BLaER1 treated with 17β-estradiol and CSF1 and Interleukin-3, amounts not matched to agents 10 nM and 100 nM (cell line): ENCODE data around the gene POLD1.
A peak's percentile ranks its signal among the peaks of the same experiment; 100 is the strongest.

Source experiments
- H3K27ac ChIP-seq, 11 experiments: shearing (Covaris generic); formaldehyde crosslinking; 2 replicates each; pipeline ENCODE4 v1.8.1; 2022
- H3K27me3 ChIP-seq, 11 experiments: shearing (Covaris generic); formaldehyde crosslinking; 2 replicates each; pipeline ENCODE4 v1.8.1; 2022
- H3K36me3 ChIP-seq, 11 experiments: shearing (Covaris generic); formaldehyde crosslinking; 2 replicates each; pipeline ENCODE4 v1.8.1; 2022
- H3K4me1 ChIP-seq, 10 experiments: shearing (Covaris generic); formaldehyde crosslinking; 2 replicates each; pipeline ENCODE4 v1.8.1; 2022
- H3K4me2 ChIP-seq, 11 experiments: shearing (Covaris generic); formaldehyde crosslinking; 2 replicates each; pipeline ENCODE4 v1.8.1; 2022
- H3K4me3 ChIP-seq, 10 experiments: shearing (Covaris generic); formaldehyde crosslinking; 2 replicates each; pipeline ENCODE4 v1.8.1; 2022
- H3K9ac ChIP-seq, 11 experiments: shearing (Covaris generic); formaldehyde crosslinking; 2 replicates each; pipeline ENCODE4 v1.8.1; 2022
- H3K9me3 ChIP-seq, 11 experiments: shearing (Covaris generic); formaldehyde crosslinking; replicated peaks in 1 of 11; 2 replicates each; pipeline ENCODE4 v1.8.1; 2022
- H4K20me1 ChIP-seq, 11 experiments: shearing (Covaris generic); formaldehyde crosslinking; 2 replicates each; pipeline ENCODE4 v1.8.1; 2022
- Cebpa-rat ChIP-seq, 11 experiments: shearing (Covaris generic); IDR thresholded peaks; 2 replicates each; pipeline ENCODE4 v1.8.1; 2022

The POLD1 gene

DNA sequence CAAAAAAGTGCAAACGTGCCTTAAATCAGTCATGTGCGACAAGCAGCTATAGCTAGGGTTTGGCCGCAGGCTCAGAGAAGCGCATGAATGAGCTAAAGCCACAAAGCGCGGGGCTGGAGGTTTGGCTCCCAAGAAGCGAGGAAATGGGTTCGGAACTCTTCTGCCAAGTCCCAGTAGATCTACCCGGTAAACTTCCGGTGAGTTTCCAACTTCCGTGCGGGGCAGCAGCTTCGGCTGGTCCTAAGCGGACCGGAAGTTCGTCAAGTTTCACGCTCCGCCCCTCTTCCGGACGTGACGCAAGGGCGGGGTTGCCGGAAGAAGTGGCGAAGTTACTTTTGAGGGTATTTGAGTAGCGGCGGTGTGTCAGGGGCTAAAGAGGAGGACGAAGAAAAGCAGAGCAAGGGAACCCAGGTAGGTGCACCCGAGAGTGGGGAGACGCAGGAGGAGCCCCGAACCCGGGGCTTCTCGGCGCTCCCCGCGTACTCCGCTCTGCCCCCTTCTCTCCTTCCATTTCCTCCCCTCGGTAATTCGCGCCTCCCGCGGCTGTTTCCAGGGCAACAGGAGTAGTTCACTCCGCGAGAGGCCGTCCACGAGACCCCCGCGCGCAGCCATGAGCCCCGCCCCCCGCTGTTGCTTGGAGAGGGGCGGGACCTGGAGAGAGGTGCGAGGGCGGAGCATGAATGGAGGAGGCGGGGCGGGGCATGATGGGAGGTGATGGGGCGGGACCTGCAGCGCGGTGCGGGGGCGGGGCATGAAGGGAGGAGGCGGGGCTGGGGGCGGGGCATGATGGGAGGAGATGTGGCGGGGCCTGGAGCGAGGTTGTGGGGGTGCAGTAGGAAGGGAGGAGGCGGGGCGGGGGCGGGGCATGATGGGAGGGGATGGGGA, 7.7 kb upstream of the POLD1 start, which contains the start of gene NR1H2:
TSS of gene NR1H2 (plus strand) at position 292 of the 885 bp plus-strand sequence. CDS start 1,149 bp downstream, outside the sequence.
- H3K4me3 ChIP-seq: peak within 1 kb of the TSS; percentile 73 to 98 (median 88)
- no peak for TF ChIP-seq Cebpa-rat (IDR thresholded peaks at IDR 0.05)
- no peaks in the 10 kb centered on the region for H3K27me3 ChIP-seq
- H3K36me3 ChIP-seq: peaks cover 41 to 43% (median 42%) of the 10 kb centered on the region in 11 experiments
- peak within 1 kb of the TSS; percentile 56 to 92 (median 83) for H3K4me2 ChIP-seq
- peak within 1 kb of the TSS; percentile 90 to 100 (median 96) for H3K9ac ChIP-seq
- peaks cover 33 to 56% (median 51%) of the 10 kb centered on the region in 10 experiments for H3K4me1 ChIP-seq
- peak within 1 kb of the TSS; percentile 93 to 100 (median 98) for H3K27ac ChIP-seq
- peaks cover 17 to 45% (median 44%) of the 10 kb centered on the region in 11 experiments for H4K20me1 ChIP-seq
- H3K9me3 ChIP-seq: no peaks in the 10 kb centered on the region

GRCh38 chr19:50377051-50377461, 7.1 kb upstream of the POLD1 start:
- Histone ChIP-seq H3K27ac (no peak overlapping the region), H3K9ac (no peak overlapping the region), H3K4me1 (peaks cover 33 to 50% (median 45%) of the 10 kb centered on the region in 10 experiments), H4K20me1 (peaks cover 17 to 52% (median 44%) of the 10 kb centered on the region in 11 experiments), H3K36me3 (peaks cover 47 to 49% (median 48%) of the 10 kb centered on the region in 11 experiments), H3K27me3 (no peaks in the 10 kb centered on the region), H3K4me2 (peak overlapping the region in 4 of 11 experiments; percentile 19 to 37 (median 20); a peak in 5 of 22 replicates), H3K9me3 (no peaks in the 10 kb centered on the region), H3K4me3 (peak overlapping the region in 2 of 10 experiments; percentile 36 to 44; a peak in 3 of 20 replicates)
- TF ChIP-seq Cebpa-rat (IDR thresholded peaks at IDR 0.05): no peak

GRCh38 chr19:50377517-50377916, 6.6 kb upstream of the POLD1 start:
- Histone ChIP-seq H3K4me2 (peak overlapping the region in 4 of 11 experiments; percentile 19 to 37 (median 20); a peak in 7 of 22 replicates), H3K4me1 (peaks cover 31 to 45% (median 41%) of the 10 kb centered on the region in 10 experiments), H4K20me1 (peaks cover 17 to 56% (median 44%) of the 10 kb centered on the region in 11 experiments), H3K36me3 (peaks cover 52 to 54% (median 53%) of the 10 kb centered on the region in 11 experiments), H3K27ac (no peak overlapping the region), H3K27me3 (no peaks in the 10 kb centered on the region), H3K9me3 (no peaks in the 10 kb centered on the region), H3K9ac (peak overlapping the region in 1 of 11 experiments; percentile 18; a peak in 2 of 22 replicates), H3K4me3 (no peak overlapping the region)
- no peak for TF ChIP-seq Cebpa-rat (IDR thresholded peaks at IDR 0.05)

GRCh38 chr19:50378169-50378862, 5.8 kb upstream of the POLD1 start:
- H3K4me3 ChIP-seq: no peak overlapping the region
- no peak overlapping the region; a peak in 1 of 22 replicates for H3K27ac ChIP-seq
- peaks cover 17 to 64% (median 44%) of the 10 kb centered on the region in 11 experiments for H4K20me1 ChIP-seq
- H3K9ac ChIP-seq: peak overlapping the region in 3 of 11 experiments; percentile 10 to 32 (median 26); a peak in 5 of 22 replicates
- H3K4me2 ChIP-seq: no peak overlapping the region
- H3K36me3 ChIP-seq: peaks cover 55 to 61% (median 59%) of the 10 kb centered on the region in 11 experiments
- peaks cover 23 to 39% (median 33%) of the 10 kb centered on the region in 10 experiments for H3K4me1 ChIP-seq
- H3K9me3 ChIP-seq: no peaks in the 10 kb centered on the region
- TF ChIP-seq Cebpa-rat (IDR thresholded peaks at IDR 0.05): no peak
- H3K27me3 ChIP-seq: no peaks in the 10 kb centered on the region

- Histone ChIP-seq H3K9me3 (no peaks in the 10 kb centered on the region), H3K27me3 (no peaks in the 10 kb centered on the region), H3K4me3 (no peak overlapping the region), H4K20me1 (peaks cover 17 to 68% (median 44%) of the 10 kb centered on the region in 11 experiments), H3K4me1 (peaks cover 22 to 39% (median 32%) of the 10 kb centered on the region in 10 experiments), H3K4me2 (no peak overlapping the region), H3K9ac (peak overlapping the region in 6 of 11 experiments; percentile 5 to 32 (median 14); a peak in 6 of 22 replicates), H3K27ac (no peak overlapping the region; a peak in 1 of 22 replicates), H3K36me3 (peaks cover 55 to 61% (median 59%) of the 10 kb centered on the region in 11 experiments)
- TF ChIP-seq Cebpa-rat (IDR thresholded peaks at IDR 0.05): no peak
Observed at GRCh38 chr19:50378863-50379236, 5.3 kb upstream of the POLD1 start.

GRCh38 chr19:50379602-50380001, 4.5 kb upstream of the POLD1 start:
- peaks cover 55 to 61% (median 59%) of the 10 kb centered on the region in 11 experiments for H3K36me3 ChIP-seq

DNA sequence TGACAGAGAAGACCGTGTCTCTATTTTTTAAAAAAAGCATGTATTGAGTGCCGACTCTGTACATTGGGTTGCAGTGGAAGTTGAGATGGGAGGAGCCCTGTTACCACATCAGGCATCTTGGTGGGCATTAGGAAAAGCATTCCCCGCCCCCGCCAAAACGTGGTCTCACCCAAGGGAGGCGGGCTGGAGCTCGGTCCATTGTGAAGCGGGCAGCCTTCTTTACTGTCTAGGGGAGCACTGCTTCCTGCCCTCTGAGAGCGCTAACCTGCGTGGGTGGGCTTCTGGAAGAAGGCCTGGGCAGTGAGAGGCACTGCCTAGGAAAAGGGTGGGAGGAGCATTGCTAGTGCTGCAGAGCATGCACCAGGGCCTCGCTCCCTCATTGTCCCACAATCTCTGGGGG, 4.0 kb upstream of the POLD1 start:
- Histone ChIP-seq H3K27ac (no peak overlapping the region), H3K36me3 (peaks cover 55 to 61% (median 59%) of the 10 kb centered on the region in 11 experiments), H4K20me1 (peaks cover 22 to 69% (median 45%) of the 10 kb centered on the region in 11 experiments), H3K9me3 (no peaks in the 10 kb centered on the region), H3K9ac (no peak overlapping the region), H3K4me2 (no peak overlapping the region), H3K27me3 (no peaks in the 10 kb centered on the region), H3K4me1 (peaks cover 15 to 31% (median 23%) of the 10 kb centered on the region in 10 experiments), H3K4me3 (no peak overlapping the region)
- no peak for TF ChIP-seq Cebpa-rat (IDR thresholded peaks at IDR 0.05)

More at GRCh38 chr19:50379602-50380001, 4.5 kb upstream of the POLD1 start:
- H3K4me2 ChIP-seq: no peak overlapping the region
- peak overlapping the region in 1 of 11 experiments; percentile 32; a peak in 2 of 22 replicates for H3K9ac ChIP-seq
- no peak overlapping the region for H3K4me3 ChIP-seq
- peaks cover 17 to 68% (median 44%) of the 10 kb centered on the region in 11 experiments for H4K20me1 ChIP-seq
- no peaks in the 10 kb centered on the region for H3K9me3 ChIP-seq
- H3K27ac ChIP-seq: no peak overlapping the region
- TF ChIP-seq Cebpa-rat (IDR thresholded peaks at IDR 0.05): no peak
- H3K4me1 ChIP-seq: peaks cover 15 to 32% (median 24%) of the 10 kb centered on the region in 10 experiments
- H3K27me3 ChIP-seq: no peaks in the 10 kb centered on the region

GRCh38 chr19:50380751-50381151, 3.4 kb upstream of the POLD1 start:
- peak overlapping the region in 3 of 11 experiments; percentile 10 to 15 (median 15); a peak in 2 of 22 replicates for H3K9ac ChIP-seq
- no peak for TF ChIP-seq Cebpa-rat (IDR thresholded peaks at IDR 0.05)
- peaks cover 55 to 61% (median 59%) of the 10 kb centered on the region in 11 experiments for H3K36me3 ChIP-seq
- no peaks in the 10 kb centered on the region for H3K9me3 ChIP-seq
- no peak overlapping the region for H3K27ac ChIP-seq
- peaks cover 16 to 31% (median 23%) of the 10 kb centered on the region in 10 experiments for H3K4me1 ChIP-seq
- peaks cover 28 to 75% (median 47%) of the 10 kb centered on the region in 11 experiments for H4K20me1 ChIP-seq
- H3K4me2 ChIP-seq: no peak overlapping the region
- H3K4me3 ChIP-seq: no peak overlapping the region
- no peaks in the 10 kb centered on the region for H3K27me3 ChIP-seq
